ENCODE measurements around the gene KHSRP. TPM values are rescaled to one million over a fixed set of nuclear protein-coding genes. Genes with fewer than 3 reads are reported as not detected.

KHSRP gene
- total and polyA plus RNA-seq, 2 of the 13 experiments (the other 11 are each of a cell fraction or from before 2014, with no cell fraction given) = 72.1 to 129 TPM

DNA sequence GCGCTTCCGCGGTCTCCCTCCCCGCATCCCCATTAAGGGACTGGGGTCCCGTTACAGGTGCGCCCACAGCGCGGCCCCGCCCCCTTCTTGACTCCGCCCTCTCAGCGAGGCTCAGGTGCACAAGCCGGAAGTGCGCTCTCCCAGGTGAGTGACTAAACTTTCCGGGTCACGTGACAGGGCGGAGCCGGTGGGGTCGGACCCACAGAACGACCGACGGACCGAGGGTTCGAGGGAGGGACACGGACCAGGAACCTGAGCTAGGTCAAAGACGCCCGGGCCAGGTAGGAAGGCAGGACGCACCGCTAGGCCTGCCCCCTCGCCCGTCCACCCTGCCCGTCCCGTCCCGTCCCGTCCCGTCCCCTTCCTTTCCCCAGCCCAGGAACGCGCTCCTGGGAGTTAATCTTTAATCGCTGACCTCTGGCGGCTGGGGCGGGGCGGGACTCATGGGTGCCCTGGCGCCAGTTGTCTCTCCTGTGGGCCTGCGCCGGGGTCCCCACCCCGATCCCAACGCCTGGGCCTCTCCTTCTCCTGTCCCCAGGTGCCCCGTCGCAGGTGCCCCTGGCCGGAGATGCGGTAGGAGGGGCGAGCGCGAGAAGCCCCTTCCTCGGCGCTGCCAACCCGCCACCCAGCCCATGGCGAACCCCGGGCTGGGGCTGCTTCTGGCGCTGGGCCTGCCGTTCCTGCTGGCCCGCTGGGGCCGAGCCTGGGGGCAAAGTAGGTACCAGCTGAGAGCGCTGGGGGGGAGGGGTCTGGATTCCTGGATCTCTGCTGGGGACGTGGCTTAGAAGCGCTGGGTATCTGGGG, 39.7 kb upstream of the KHSRP start, which contains the start of gene CRB3 (continued):
- TF ChIP-seq, protein P1, sequence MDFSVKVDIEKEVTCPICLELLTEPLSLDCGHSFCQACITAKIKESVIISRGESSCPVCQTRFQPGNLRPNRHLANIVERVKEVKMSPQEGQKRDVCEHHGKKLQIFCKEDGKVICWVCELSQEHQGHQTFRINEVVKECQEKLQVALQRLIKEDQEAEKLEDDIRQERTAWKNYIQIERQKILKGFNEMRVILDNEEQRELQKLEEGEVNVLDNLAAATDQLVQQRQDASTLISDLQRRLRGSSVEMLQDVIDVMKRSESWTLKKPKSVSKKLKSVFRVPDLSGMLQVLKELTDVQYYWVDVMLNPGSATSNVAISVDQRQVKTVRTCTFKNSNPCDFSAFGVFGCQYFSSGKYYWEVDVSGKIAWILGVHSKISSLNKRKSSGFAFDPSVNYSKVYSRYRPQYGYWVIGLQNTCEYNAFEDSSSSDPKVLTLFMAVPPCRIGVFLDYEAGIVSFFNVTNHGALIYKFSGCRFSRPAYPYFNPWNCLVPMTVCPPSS (IDR thresholded peaks at IDR 0.05) = no peak
- TF ChIP-seq KLF13 (CRISPR knock-in tag; IDR thresholded peaks at IDR 0.05) = no peak
- TF ChIP-seq, protein P2, sequence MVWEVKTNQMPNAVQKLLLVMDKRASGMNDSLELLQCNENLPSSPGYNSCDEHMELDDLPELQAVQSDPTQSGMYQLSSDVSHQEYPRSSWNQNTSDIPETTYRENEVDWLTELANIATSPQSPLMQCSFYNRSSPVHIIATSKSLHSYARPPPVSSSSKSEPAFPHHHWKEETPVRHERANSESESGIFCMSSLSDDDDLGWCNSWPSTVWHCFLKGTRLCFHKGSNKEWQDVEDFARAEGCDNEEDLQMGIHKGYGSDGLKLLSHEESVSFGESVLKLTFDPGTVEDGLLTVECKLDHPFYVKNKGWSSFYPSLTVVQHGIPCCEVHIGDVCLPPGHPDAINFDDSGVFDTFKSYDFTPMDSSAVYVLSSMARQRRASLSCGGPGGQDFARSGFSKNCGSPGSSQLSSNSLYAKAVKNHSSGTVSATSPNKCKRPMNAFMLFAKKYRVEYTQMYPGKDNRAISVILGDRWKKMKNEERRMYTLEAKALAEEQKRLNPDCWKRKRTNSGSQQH (CRISPR knock-in tag; IDR thresholded peaks at IDR 0.05; ENCODE audit: low read depth) = no peak
- TF ChIP-seq ZNF550 (CRISPR knock-in tag; IDR thresholded peaks at IDR 0.05; ENCODE audit: borderline replicate concordance) = no peak
- no peak for TF ChIP-seq PRPF4 (IDR thresholded peaks at IDR 0.05; ENCODE audit: low read depth, low read length, poor library complexity, severe bottlenecking)
- TF ChIP-seq ZNF547 (CRISPR knock-in tag; IDR thresholded peaks at IDR 0.05) = no peak
- TF ChIP-seq ZEB1 (IDR thresholded peaks at IDR 0.05; ENCODE audit: insufficient replicate concordance, low read depth) = peak; percentile 100
- TF ChIP-seq MTF2 (CRISPR knock-in tag; IDR thresholded peaks at IDR 0.05; ENCODE audit: borderline replicate concordance) = no peak
- no peak for TF ChIP-seq PPARG (CRISPR knock-in tag; conservative IDR thresholded peaks at IDR 0.05)
- peak; percentile 55 for TF ChIP-seq KAT8 (CRISPR knock-in tag; IDR thresholded peaks at IDR 0.05)
- TF ChIP-seq ATM (IDR thresholded peaks at IDR 0.05; ENCODE audit: borderline replicate concordance) = no peak
- TF ChIP-seq, protein P3, sequence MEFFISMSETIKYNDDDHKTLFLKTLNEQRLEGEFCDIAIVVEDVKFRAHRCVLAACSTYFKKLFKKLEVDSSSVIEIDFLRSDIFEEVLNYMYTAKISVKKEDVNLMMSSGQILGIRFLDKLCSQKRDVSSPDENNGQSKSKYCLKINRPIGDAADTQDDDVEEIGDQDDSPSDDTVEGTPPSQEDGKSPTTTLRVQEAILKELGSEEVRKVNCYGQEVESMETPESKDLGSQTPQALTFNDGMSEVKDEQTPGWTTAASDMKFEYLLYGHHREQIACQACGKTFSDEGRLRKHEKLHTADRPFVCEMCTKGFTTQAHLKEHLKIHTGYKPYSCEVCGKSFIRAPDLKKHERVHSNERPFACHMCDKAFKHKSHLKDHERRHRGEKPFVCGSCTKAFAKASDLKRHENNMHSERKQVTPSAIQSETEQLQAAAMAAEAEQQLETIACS (CRISPR knock-in tag; IDR thresholded peaks at IDR 0.05) = no peak
- TF ChIP-seq RFX3 (CRISPR knock-in tag; IDR thresholded peaks at IDR 0.05) = no peak
- TF ChIP-seq ZMYM4 (CRISPR knock-in tag; IDR thresholded peaks at IDR 0.05) = peak; percentile 49
- peak; percentile 99 for TF ChIP-seq ZNF777 (CRISPR knock-in tag; IDR thresholded peaks at IDR 0.05)
- no peak for TF ChIP-seq GATAD1 (CRISPR knock-in tag; IDR thresholded peaks at IDR 0.05)
- no peak for TF ChIP-seq NFE2L1 (CRISPR knock-in tag; IDR thresholded peaks at IDR 0.05; ENCODE audit: borderline replicate concordance)
- TF ChIP-seq ZNF564 (CRISPR knock-in tag; IDR thresholded peaks at IDR 0.05) = 0 out of 2 replicates have a peak, but pooled peaks have one; percentile 44
- TF ChIP-seq PAWR (CRISPR knock-in tag; IDR thresholded peaks at IDR 0.05; ENCODE audit: borderline replicate concordance) = no peak
- no peak for TF ChIP-seq ZNF292 (CRISPR knock-in tag; IDR thresholded peaks at IDR 0.05; ENCODE audit: borderline replicate concordance, low read depth)
- peak; percentile 45 for TF ChIP-seq HNRNPLL (IDR thresholded peaks at IDR 0.05; ENCODE audit: low read depth, low read length, poor library complexity, severe bottlenecking)
- TF ChIP-seq, protein P4, sequence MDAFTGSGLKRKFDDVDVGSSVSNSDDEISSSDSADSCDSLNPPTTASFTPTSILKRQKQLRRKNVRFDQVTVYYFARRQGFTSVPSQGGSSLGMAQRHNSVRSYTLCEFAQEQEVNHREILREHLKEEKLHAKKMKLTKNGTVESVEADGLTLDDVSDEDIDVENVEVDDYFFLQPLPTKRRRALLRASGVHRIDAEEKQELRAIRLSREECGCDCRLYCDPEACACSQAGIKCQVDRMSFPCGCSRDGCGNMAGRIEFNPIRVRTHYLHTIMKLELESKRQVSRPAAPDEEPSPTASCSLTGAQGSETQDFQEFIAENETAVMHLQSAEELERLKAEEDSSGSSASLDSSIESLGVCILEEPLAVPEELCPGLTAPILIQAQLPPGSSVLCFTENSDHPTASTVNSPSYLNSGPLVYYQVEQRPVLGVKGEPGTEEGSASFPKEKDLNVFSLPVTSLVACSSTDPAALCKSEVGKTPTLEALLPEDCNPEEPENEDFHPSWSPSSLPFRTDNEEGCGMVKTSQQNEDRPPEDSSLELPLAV (CRISPR knock-in tag; conservative IDR thresholded peaks at IDR 0.05; ENCODE audit: low read depth) = no peak
